Measurements from ENCODE around the gene ANO7. TPM values are rescaled to one million over a fixed set of nuclear protein-coding genes. Genes with fewer than 3 reads are reported as not detected.

ANO7 gene
- polyA plus RNA-seq, 1 of the 3 experiments (the other 2 are of a cell fraction): 0.81 TPM

DNA sequence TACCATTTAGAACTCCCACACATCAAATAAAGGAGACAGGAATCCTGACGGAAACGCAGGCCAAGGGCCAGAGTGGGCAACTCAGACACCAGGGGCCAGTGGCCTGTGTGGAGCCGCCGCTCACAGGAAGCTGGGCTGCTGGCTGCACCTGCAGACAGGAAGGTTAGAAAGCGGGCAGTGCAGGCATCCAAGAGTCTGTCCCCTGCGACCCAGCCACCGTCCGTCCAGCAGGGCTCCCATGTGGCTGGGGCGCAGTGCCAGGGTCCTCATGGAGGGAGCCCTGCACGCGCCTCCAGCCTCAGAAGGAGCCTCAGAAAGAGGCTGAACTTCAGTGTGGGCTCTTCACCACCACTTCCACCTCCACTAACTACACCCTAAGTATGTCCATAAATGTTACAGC, 2.5 kb upstream of the ANO7 start:
- Histone ChIP-seq H3K79me2 (ENCODE audit: insufficient read depth) (no peaks in the 10 kb centered on the region), H3K4me2 (no peak overlapping the region), H3K36me3 (replicated peaks in 1 of 2; ENCODE audit: control insufficient read depth in 1 of 2, insufficient read depth in 2 of 2, low read length in 1 of 2) (peaks cover 0 to 4% of the 10 kb centered on the region in 2 experiments), H4K20me1 (ENCODE audit: insufficient read depth) (no peaks in the 10 kb centered on the region), H3K9ac (no peak overlapping the region), H3K27me3 (ENCODE audit: insufficient read depth) (no peaks in the 10 kb centered on the region), H3K9me3 (no peaks in the 10 kb centered on the region), H3K4me1 (ENCODE audit: control insufficient read depth in 1 of 2, insufficient read depth in 2 of 2, low read depth in 1 of 2, low read length in 1 of 2) (no peaks in the 10 kb centered on the region), H3K4me3 (ENCODE audit: low read depth in 2 of 2, low read length in 1 of 2) (no peak overlapping the region), H2AFZ (ENCODE audit: low read depth) (no peak overlapping the region), H3K27ac (ENCODE audit: low read depth in 2 of 2, low read length in 1 of 2) (no peak overlapping the region), H3K9me2 (no peaks in the 10 kb centered on the region), H3F3A (replicated peaks; ENCODE audit: insufficient read depth) (no peaks in the 10 kb centered on the region)
- POLR2A ChIA-PET: no interaction called here
- no peak for DNase-seq
- TF ChIP-seq RFX5 (IDR thresholded peaks at IDR 0.05; ENCODE audit: low read length) (no peak), ELF1 (IDR thresholded peaks at IDR 0.05) (no peak), MEF2A (IDR thresholded peaks at IDR 0.05; ENCODE audit: borderline replicate concordance, low read depth) (no peak), YY1 (IDR thresholded peaks at IDR 0.05; ENCODE audit: low read depth) (no peak), GABPA (IDR thresholded peaks at IDR 0.05; ENCODE audit: low read depth) (no peak), MXI1 (IDR thresholded peaks at IDR 0.05; ENCODE audit: low read depth, low read length) (no peak), FOSL2 (IDR thresholded peaks at IDR 0.05; ENCODE audit: borderline replicate concordance, low read depth) (no peak), TEAD4 (IDR thresholded peaks at IDR 0.05; ENCODE audit: borderline replicate concordance, insufficient read depth) (no peak), NRF1 (IDR thresholded peaks at IDR 0.05; ENCODE audit: low read depth, low read length) (no peak), TCF12 (IDR thresholded peaks at IDR 0.05) (no peak), TAF1 (IDR thresholded peaks at IDR 0.05; ENCODE audit: borderline replicate concordance, low read depth, low read length) (no peak), POLR2AphosphoS5 (IDR thresholded peaks at IDR 0.05; ENCODE audit: low read depth, low read length) (no peak), SMC3 (IDR thresholded peaks at IDR 0.05; ENCODE audit: low read depth, low read length) (no peak)
- TF ChIP-seq, protein P1, sequence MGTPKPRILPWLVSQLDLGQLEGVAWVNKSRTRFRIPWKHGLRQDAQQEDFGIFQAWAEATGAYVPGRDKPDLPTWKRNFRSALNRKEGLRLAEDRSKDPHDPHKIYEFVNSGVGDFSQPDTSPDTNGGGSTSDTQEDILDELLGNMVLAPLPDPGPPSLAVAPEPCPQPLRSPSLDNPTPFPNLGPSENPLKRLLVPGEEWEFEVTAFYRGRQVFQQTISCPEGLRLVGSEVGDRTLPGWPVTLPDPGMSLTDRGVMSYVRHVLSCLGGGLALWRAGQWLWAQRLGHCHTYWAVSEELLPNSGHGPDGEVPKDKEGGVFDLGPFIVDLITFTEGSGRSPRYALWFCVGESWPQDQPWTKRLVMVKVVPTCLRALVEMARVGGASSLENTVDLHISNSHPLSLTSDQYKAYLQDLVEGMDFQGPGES (IDR thresholded peaks at IDR 0.05; ENCODE audit: low read depth, low read length): no peak
- TF ChIP-seq, protein P2, sequence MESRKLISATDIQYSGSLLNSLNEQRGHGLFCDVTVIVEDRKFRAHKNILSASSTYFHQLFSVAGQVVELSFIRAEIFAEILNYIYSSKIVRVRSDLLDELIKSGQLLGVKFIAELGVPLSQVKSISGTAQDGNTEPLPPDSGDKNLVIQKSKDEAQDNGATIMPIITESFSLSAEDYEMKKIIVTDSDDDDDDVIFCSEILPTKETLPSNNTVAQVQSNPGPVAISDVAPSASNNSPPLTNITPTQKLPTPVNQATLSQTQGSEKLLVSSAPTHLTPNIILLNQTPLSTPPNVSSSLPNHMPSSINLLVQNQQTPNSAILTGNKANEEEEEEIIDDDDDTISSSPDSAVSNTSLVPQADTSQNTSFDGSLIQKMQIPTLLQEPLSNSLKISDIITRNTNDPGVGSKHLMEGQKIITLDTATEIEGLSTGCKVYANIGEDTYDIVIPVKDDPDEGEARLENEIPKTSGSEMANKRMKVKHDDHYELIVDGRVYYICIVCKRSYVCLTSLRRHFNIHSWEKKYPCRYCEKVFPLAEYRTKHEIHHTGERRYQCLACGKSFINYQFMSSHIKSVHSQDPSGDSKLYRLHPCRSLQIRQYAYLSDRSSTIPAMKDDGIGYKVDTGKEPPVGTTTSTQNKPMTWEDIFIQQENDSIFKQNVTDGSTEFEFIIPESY (IDR thresholded peaks at IDR 0.05; ENCODE audit: borderline replicate concordance, low read depth): no peak
- 90% methylated on average over 9 of the region's 11 CpGs for WGBS (ENCODE audit: low lambda C conversion rate)
- CTCF ChIA-PET: no interaction called here

DNA sequence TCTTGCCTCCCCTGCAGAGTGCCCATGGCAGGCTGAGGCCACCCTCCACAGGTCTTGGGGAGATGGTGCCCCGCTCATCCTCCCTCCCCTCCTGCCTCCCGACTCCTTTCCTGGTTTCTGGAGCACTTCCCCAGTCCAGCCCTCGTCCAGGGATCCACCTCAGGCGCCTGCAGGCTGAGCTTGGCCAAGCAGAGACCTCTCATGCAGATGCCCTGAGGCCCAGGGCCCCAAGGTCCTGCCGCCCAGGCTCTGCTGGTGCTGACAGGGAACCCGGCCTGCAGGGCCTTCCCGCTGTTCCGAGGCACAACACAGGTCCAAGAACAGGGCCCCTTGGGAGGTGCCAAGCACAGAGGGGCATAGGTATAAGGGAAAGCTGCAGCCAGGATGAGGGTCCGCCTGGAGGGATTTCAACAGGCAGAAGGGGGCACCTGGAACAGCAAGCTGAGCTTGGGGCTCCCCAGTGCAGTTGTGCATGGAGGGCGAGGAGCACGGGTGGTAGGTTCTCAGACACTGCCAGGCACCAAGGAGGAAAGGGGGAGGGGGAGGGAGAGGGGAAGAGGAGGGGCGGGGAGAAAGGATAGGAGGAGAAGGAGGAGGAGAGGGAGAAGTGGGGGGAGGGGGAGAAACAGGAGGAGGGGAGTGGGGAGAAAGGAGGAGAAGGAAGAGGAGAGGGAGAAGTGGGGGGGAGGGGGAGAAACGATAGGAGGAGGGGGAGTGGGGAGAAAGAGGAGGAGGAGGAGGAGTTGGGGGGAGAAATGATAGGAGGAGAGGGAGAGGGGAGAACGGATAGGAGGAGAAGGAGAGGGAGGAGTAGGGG, 1.2 kb upstream of the ANO7 start:
- H3K4me1 ChIP-seq (ENCODE audit: control insufficient read depth in 1 of 2, insufficient read depth in 2 of 2, low read depth in 1 of 2, low read length in 1 of 2): no peaks in the 10 kb centered on the region
- H3F3A ChIP-seq (replicated peaks; ENCODE audit: insufficient read depth): no peaks in the 10 kb centered on the region
- DNase-seq: no peak
- no peaks in the 10 kb centered on the region for H3K79me2 ChIP-seq (ENCODE audit: insufficient read depth)
- CTCF ChIA-PET: interaction anchor here (1.3 kb wide), 1 partner anchor 11 kb away, joined by 3 read pairs; no protein-coding TSS in a partner anchor
- no peak overlapping the region for H3K4me3 ChIP-seq (ENCODE audit: low read depth in 2 of 2, low read length in 1 of 2)
- POLR2A ChIA-PET: no interaction called here
- no peaks in the 10 kb centered on the region for H3K9me3 ChIP-seq
- H3K27me3 ChIP-seq (ENCODE audit: insufficient read depth): no peaks in the 10 kb centered on the region
- H3K4me2 ChIP-seq: no peak overlapping the region
- H3K9ac ChIP-seq: no peak overlapping the region
- H3K27ac ChIP-seq (ENCODE audit: low read depth in 2 of 2, low read length in 1 of 2): no peak overlapping the region
- 70% methylated on average over 10 of the region's 14 CpGs for WGBS (ENCODE audit: low lambda C conversion rate)
- no peaks in the 10 kb centered on the region for H4K20me1 ChIP-seq (ENCODE audit: insufficient read depth)
- peaks cover 0 to 4% of the 10 kb centered on the region in 2 experiments for H3K36me3 ChIP-seq (replicated peaks in 1 of 2; ENCODE audit: control insufficient read depth in 1 of 2, insufficient read depth in 2 of 2, low read length in 1 of 2)
- H3K9me2 ChIP-seq: no peaks in the 10 kb centered on the region
- H2AFZ ChIP-seq (ENCODE audit: low read depth): no peak overlapping the region
- TF ChIP-seq CHD2 (IDR thresholded peaks at IDR 0.05; ENCODE audit: low read length, partially characterized antibody) (no peak), GATA2 (CRISPR knock-in tag; IDR thresholded peaks at IDR 0.05) (no peak), FOXM1 (IDR thresholded peaks at IDR 0.05; ENCODE audit: low read depth) (no peak), SMC3 (IDR thresholded peaks at IDR 0.05; ENCODE audit: low read depth, low read length) (no peak)
- TF ChIP-seq, protein P2 (IDR thresholded peaks at IDR 0.05; ENCODE audit: borderline replicate concordance, low read depth): no peak
- TF ChIP-seq, protein P3, sequence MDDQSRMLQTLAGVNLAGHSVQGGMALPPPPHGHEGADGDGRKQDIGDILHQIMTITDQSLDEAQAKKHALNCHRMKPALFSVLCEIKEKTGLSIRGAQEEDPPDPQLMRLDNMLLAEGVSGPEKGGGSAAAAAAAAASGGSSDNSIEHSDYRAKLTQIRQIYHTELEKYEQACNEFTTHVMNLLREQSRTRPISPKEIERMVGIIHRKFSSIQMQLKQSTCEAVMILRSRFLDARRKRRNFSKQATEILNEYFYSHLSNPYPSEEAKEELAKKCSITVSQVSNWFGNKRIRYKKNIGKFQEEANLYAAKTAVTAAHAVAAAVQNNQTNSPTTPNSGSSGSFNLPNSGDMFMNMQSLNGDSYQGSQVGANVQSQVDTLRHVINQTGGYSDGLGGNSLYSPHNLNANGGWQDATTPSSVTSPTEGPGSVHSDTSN (IDR thresholded peaks at IDR 0.05): no peak
- TF ChIP-seq, protein P4, sequence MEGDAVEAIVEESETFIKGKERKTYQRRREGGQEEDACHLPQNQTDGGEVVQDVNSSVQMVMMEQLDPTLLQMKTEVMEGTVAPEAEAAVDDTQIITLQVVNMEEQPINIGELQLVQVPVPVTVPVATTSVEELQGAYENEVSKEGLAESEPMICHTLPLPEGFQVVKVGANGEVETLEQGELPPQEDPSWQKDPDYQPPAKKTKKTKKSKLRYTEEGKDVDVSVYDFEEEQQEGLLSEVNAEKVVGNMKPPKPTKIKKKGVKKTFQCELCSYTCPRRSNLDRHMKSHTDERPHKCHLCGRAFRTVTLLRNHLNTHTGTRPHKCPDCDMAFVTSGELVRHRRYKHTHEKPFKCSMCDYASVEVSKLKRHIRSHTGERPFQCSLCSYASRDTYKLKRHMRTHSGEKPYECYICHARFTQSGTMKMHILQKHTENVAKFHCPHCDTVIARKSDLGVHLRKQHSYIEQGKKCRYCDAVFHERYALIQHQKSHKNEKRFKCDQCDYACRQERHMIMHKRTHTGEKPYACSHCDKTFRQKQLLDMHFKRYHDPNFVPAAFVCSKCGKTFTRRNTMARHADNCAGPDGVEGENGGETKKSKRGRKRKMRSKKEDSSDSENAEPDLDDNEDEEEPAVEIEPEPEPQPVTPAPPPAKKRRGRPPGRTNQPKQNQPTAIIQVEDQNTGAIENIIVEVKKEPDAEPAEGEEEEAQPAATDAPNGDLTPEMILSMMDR (IDR thresholded peaks at IDR 0.05): no peak

Measured in SK-N-SH (cell line).